Measurements from ENCODE around the gene MBD3L2.
"Not testable (repeated sequence)": the region's sequence is repeated elsewhere in the genome, so short reads cannot be mapped to it uniquely, and the experiment has no call there.

Gene MBD3L2

DNA sequence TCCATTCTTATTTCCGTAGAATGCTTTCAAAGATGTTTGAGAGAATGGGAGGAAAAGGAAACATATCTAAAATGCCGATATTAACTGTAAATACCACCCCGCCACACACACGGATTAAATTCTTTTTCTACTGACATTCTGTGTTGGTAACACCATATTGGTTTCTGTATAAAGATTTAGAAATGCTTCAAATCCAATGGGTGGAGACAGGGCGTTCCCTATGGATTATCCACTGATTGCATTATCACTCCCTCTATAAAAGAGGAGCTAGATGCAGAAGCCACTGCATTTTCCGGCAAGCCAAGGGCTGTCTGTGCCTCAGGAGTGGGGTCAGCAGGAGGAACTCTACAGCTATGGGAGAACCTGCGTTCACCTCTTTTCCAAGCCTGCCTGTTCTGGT, at the start of gene MBD3L2:
MBD3L2 (plus strand) TSS at position 301 of the 400 bp plus-strand sequence; CDS start at position 354, 53 bp downstream.
- DNase-seq (ENCODE audit: low spot score) = not testable (repeated sequence)

DNA sequence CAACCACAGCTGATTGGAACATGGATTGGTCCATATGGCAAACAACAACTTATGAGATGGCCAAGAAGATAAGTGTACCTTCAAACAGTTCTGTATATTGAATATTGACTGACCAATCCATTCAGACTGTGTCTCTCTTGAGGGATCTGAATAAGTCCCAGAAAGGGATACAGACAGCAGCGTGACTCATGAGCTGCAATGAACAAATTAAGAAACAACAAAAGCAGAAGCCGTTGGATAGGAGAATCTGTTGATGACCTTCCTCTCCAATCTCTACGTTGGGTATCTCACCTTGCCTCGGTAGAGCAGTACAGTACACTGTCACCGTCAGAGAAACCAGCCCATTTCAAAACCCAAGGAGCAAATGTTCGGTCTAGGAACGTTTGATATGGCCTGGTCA, 49.2 kb upstream of the MBD3L2 start:
- no peak for DNase-seq (ENCODE audit: low spot score)

- DNase-seq (ENCODE audit: low spot score) = no peak
Measured at GRCh38 chr19:7000333-7000732, 48.8 kb upstream of the MBD3L2 start.

GRCh38 chr19:7000816-7001215, 48.3 kb upstream of the MBD3L2 start:
- no peak for DNase-seq (ENCODE audit: low spot score)

GRCh38 chr19:7004313-7004931, 44.7 kb upstream of the MBD3L2 start:
- DNase-seq (ENCODE audit: low spot score) = peak; percentile 58

- DNase-seq (ENCODE audit: low spot score) = no peak
Measured at GRCh38 chr19:7006135-7006704, 42.9 kb upstream of the MBD3L2 start.

DNA sequence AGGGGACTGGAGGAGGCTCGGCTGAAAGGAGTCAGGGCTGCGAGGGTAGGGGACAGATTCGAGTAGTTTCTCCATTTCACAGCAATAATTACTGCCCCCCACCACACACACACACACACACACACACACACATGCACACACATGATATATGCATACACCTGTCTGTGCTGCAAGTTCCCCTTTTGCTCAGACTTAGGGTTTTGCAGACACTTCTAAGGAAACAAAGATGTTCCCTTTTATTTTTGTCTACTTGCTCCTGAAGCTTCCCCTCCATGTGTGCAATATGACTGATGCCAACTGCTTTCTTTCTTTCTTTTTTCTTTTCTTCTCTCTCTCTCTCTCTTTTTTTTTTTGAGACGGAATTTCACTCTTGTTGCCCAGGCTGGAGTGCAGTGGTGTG, 41.3 kb upstream of the MBD3L2 start:
- no peak for DNase-seq (ENCODE audit: low spot score)

DNA sequence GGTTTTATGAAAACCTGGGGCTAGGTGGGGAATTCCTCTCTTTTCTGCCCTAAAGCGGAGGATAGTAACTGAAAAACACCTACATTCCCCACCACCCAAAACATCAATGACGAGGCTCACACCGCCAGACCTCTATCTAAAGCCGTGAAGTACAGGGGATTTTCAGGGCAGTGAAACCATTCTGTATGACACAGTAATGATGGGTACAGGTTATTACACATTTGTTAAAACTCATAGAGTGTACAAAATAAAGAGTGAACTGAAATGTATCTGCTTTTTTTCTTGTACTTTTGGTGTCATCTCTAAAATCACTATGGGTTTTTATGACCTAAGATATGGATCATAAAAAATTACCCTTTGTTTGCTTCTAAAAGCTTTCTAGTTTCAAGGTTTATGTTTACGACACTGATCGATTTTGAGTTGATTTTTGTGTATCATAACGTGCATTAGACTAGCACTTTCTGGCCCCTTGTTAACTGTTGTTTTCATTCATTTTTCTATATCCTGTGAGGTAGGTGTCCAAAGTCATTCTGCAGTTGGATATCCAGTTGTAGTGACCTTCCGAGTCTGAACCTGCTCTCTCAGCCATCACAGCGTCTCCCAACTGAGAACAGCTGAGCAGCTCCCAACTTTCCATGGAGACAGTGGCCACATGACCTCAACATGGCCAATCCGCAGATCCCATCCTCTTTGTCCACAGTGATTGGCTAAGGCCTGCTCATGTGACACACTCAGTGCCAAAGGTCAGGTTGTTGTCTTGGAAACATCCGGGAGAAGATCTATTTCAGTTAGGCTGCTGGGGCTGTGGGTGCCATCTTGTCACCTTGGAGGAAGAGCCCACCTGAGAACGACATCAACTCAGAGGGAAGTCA, 38.2 kb upstream of the MBD3L2 start:
- DNase-seq (ENCODE audit: low spot score) = no peak

DNA sequence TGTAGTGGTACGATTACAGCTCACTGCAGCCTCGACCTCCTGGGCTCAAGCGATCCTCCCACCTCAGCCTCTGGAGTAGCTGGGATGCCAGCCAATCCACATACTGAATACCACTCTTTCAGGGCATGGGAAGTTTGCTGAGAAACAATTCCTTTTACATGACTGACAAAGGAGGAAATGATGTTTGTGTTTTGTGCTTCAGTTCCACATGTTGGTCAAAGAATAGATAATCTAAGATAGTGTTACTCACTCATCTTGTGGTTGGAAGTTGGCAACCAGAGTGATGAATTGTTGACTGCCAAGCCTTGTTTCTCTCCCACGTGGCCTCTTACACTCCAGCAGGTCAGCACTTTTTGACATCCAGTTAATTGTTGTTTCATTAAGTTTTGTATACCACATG, 35.4 kb upstream of the MBD3L2 start:
- DNase-seq (ENCODE audit: low spot score) = no peak

DNA sequence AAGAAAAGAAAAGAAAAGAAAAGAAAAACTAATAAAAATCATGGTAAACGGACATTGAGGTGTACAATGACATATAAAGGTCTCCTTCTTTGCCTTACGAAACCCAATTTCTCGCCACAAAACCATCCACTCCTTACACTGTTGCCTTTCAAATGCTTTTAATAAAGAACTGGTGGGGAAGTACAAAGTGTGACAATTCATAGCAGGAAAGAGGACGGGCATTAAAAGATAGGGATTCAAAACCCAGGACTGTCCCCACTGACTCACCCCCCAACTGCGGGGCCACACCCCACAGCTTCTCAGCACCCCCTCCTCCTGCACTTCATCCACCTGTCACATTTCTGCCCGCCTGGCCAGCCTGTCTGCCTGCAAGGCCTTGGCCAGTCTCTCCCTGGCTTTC, 30.3 kb upstream of the MBD3L2 start:
- no peak for DNase-seq (ENCODE audit: low spot score)

DNA sequence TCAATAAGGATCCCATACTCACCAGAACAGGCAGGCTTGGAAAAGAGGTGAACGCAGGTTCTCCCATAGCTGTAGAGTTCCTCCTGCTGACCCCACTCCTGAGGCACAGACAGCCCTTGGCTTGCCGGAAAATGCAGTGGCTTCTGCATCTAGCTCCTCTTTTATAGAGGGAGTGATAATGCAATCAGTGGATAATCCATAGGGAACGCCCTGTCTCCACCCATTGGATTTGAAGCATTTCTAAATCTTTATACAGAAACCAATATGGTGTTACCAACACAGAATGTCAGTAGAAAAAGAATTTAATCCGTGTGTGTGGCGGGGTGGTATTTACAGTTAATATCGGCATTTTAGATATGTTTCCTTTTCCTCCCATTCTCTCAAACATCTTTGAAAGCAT, 27.8 kb upstream of the MBD3L2 start, which contains the start of gene MBD3L2B:
MBD3L2B (minus strand) TSS at position 101 of the 400 bp plus-strand sequence; CDS start at position 67, 34 bp downstream.
- not testable (repeated sequence) for DNase-seq (ENCODE audit: low spot score)

- DNase-seq (ENCODE audit: low spot score) = not testable (repeated sequence)
Measured at GRCh38 chr19:7028790-7029189, 20.3 kb upstream of the MBD3L2 start.

DNA sequence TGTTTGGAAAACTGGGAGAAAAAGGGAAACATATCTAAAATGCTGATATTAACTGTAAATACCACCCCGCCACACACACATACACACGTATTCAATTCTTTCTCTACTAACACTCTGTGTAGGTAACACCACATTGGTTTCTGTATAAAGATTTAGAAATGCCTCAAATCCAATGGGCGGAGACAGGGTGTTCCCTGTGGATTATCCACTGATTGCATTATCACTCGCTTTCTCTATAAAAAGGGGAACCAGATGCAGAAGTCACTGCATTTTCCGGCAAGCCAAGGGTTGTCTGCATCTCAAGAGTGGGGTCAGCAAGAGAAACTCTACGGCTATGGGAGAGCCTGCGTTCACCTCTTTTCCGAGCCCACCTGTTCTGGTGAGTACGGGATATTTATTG, 18.8 kb upstream of the MBD3L2 start, which contains the start of gene MBD3L5:
MBD3L5 (plus strand) TSS at position 301 of the 400 bp plus-strand sequence; CDS start at position 335, 34 bp downstream.
- not testable (repeated sequence) for DNase-seq (ENCODE audit: low spot score)

DNA sequence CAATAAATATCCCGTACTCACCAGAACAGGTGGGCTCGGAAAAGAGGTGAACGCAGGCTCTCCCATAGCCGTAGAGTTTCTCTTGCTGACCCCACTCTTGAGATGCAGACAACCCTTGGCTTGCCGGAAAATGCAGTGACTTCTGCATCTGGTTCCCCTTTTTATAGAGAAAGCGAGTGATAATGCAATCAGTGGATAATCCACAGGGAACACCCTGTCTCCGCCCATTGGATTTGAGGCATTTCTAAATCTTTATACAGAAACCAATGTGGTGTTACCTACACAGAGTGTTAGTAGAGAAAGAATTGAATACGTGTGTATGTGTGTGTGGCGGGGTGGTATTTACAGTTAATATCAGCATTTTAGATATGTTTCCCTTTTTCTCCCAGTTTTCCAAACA, 9.0 kb upstream of the MBD3L2 start, which contains the start of gene MBD3L4:
MBD3L4 (minus strand) TSS at position 101 of the 400 bp plus-strand sequence; CDS start at position 66, 35 bp downstream.
- not testable (repeated sequence) for DNase-seq (ENCODE audit: low spot score)

- not testable (repeated sequence) for DNase-seq (ENCODE audit: low spot score)
Measured at GRCh38 chr19:7041563-7041962, 7.6 kb upstream of the MBD3L2 start.

GRCh38 chr19:7051421-7051820, 2.3 kb downstream of the MBD3L2 start:
- DNase-seq (ENCODE audit: low spot score) = not testable (repeated sequence)

DNA sequence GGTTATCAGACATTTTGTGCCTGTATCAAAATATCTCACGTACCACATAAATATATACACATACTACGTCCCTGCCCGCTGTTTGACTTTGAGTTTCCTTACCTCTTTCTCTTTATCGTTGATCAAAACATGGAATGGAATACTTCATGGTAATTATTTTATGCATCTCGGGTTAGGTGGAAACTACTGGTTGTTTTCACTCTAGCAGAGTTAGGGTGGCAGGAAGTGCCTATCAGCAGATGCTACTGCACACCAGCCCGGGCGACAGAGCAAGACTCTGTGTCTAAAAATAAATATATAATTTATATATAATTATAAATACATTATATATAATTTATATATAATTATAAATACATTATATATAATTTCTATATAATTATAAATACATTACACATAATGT, 3.8 kb downstream of the MBD3L2 start:
- DNase-seq (ENCODE audit: low spot score) = not testable (repeated sequence)

DNA sequence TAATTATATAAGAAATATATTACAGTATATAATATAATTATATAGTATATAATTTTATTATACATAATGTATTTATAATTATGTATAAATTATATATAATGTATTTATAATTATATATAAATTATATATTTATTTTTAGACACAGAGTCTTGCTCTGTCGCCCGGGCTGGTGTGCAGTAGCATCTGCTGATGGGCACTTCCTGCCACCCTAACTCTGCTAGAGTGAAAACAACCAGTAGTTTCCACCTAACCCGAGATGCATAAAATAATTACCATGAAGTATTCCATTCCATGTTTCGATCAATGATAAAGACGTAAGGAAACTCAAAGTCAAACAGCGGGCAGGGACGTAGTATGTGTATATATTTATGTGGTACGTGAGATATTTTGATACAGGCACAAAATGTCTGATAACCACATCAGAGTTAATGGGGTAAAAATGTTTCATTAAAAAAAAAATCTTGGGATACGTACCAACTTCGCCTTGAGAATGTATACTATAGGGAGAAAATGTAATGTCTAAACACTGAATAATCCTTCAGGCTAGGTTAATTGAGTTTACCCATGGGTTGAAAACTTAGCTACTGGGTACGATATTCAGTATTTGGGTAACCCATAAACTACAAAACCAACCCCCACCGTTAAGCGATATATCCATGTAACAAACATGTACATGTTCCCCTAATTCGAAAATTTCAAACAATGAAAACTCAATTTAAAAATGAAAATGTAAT, 5.7 kb downstream of the MBD3L2 start:
- DNase-seq (ENCODE audit: low spot score) = not testable (repeated sequence)

DNA sequence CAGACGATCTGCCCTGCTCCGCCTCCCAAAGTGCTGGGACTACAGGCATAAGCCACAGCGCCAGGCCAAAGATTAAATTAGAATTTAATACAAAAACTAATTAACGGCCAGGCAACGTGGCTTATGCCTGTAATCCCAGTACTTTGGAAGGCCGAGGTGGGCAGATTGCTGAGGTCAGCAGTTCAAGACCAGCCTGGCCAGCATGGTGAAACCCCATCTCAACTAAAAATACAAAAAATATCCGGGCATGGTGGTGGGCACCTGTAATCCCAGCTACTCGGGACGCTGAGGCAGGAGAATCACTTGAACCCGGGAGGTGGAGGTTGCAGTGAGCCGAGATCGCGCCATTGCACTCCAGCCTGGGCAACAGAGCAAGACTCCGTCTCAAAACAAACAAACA, 6.6 kb downstream of the MBD3L2 start:
- not testable (repeated sequence) for DNase-seq (ENCODE audit: low spot score)

GRCh38 chr19:7056371-7056770, 7.2 kb downstream of the MBD3L2 start:
- DNase-seq (ENCODE audit: low spot score) = not testable (repeated sequence)

GRCh38 chr19:7058576-7058975, 9.5 kb downstream of the MBD3L2 start, which contains the start of gene MBD3L3:
MBD3L3 (minus strand) TSS chr19:7058676; CDS start chr19:7058605, 71 bp downstream.
- not testable (repeated sequence) for DNase-seq (ENCODE audit: low spot score)

DNA sequence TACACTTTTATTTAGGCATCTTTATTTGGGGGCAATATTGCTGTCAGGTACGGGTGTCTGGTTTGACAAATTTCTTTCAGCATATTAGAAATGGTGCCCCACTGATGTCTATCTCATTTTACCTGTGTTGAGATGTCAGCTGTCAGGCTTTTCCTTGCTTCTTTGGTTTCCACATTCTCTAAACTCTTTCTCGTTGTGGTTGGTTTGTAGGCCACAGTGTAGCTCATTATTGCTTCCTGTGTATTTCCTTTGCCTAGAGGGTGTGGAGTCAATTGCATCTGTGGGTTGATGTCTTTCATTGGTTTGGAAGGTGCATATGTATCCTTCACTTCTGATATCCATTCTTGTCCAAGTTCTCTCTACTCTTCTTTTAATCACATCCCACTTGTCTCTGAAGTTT, 10.9 kb downstream of the MBD3L2 start:
- not testable (repeated sequence) for DNase-seq (ENCODE audit: low spot score)
